GM18861 (cell line): ENCODE results near the gene ASCL5.

Source experiments
- ATAC-seq: cut with Tn5 transposase; IDR thresholded peaks from one replicate; pipeline ENCODE4 v1.9.1; 2021; ENCODE audit not compliant: unreplicated experiment

Gene ASCL5

DNA sequence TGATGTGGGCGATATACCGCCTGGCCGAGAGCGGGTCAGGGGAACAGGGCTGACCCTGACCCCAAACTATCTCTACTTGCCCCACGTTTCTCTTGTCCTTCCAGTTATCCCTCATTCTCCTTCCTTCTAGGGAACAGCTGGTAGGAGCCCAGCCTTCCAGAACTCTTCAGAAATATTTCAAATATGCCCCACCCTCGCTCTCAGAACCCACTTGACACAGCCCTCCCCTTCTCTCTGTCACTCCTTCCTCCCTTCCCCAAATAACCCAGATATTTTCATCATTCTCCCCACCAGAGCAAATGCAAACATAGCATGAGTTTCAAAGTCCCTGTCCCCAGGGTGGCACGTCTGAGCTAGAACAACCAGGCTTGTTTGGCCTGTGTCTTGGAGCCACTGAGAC, 15.8 kb downstream of the ASCL5 start:
- no peak for ATAC-seq

DNA sequence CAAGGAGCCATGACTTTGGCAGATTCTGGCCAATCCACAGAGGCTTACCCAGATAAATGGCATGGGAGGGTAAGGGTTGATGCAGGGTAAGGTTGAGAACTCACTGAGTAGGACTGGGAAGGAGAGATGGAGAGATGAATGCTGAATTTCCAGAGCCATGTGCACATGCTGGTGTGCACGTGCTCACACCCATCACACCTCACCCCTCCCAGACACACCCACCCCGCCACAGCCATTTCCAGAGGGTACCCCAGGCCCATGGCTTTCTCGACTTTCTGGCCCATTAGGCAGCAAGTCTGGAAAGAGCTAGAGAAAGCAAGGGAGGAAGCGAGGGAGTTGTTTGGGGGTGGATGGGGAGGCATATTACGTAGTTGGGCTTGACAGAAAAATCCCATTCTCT, 16.4 kb downstream of the ASCL5 start:
- no peak for ATAC-seq

DNA sequence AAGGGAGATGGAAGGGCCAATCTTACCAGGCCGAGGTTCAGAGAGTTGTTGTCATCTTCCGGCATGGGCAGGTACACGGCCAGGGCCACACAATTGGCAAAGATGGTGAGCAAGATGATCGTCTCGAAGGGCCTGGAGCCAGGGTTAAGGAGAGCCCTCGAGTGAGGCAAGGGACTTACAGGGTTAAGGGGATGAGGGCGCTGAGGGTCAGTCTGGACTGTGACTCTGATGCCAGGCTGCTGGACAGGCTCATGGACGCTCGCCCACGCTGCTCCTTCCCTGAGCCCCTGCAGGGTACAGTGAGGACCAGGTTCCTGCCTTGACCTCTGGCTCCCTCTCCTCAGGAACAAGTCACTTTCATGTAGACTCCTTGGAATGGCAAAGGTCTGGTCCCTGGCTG, 16.8 kb downstream of the ASCL5 start:
- no peak for ATAC-seq

DNA sequence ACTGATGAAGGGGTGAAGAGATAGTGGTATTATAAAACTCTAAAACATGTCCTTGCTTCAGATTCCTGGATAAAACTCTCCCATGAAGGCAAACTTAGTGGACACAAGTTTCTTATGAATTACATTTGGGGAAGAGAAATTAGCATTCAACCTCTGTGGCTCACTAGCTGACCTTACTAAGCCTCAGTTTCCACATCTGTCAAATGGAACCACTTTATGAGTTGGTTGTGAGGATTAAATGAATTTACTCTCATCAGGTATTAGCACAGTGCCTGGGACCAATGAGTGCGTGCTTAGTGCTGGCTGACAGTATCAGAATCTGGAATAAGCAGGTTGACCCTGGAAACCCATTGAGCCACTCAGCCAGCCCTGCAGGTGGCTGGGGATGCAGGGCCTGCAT, 17.3 kb downstream of the ASCL5 start:
- ATAC-seq, result no peak

DNA sequence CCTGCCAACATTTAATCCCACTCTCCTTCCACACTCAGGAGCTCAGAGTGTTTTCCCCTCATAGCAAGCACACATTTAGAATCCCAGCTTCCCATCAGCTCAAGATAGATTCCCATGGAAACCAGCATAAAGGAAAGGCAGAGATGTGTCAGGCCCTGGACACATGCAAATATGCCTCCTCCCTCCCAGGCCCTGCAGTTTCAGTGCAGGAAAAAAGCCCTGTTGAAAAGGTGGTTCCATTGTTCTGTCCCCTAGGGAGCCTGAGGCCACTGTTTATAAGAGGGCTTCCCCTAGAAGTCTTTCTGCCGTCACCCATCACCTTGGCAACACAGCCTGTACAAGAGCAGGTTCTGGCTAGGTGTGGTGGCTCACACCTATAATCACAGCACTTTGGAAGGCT, 18.4 kb downstream of the ASCL5 start:
- ATAC-seq, result no peak

DNA sequence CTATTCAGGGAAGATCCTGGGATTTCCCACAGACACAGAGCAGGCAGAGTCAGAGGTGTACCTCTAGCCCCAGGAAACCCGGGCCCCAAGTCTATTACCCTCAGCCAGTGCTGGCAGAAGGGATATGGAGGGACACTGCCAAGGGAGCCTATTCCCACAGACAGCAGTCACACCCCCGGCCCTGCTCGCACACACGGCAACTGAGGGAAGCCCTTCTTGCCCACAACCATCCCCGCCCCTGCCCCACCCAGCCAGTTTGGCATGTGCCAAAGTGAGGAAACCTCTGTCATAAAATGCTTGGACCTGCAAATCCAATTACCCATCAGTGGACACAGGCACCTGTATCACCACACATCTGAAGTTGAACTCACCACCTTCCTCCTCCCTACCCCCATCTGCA, 21.3 kb downstream of the ASCL5 start:
- ATAC-seq, result no peak

DNA sequence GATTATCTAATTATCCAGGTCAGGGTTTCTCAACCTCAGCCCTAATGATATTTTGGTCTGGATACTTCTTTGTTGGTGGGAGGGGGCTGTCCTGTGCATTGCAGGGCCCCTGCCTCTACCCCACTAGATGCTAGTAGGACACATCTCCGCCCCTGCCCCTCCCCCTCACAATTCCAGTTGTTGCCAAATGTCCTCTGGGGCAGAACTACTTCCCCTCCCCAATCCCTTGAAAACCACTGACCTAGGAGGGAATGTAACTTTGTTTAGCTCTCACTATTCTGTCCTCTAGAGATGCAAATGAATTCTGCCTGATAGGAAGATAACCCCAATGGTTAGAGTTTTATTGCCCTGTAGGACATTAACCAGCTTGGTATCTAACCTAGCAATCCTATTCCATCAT, 22.8 kb downstream of the ASCL5 start:
- ATAC-seq, result no peak

DNA sequence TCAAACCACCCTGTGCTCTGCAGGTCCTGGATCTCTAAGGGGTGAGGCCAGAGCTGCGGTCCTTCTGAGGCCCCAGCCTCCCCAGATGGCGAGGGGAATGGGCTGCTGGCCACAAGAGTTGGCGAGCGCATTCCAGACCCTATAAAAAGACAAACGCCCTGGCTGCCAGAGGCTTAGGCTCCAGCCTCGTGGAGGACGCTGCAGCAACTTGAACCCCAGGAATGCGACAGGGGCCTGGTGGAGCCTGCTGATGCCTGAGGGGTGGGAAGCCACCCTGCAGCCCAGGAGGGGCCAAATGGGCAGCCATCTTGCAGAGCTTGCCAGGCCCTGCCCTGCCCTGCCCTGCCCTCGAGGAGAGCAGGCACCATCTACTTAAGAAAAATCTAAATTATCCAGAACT, 23.3 kb downstream of the ASCL5 start:
- no peak for ATAC-seq

DNA sequence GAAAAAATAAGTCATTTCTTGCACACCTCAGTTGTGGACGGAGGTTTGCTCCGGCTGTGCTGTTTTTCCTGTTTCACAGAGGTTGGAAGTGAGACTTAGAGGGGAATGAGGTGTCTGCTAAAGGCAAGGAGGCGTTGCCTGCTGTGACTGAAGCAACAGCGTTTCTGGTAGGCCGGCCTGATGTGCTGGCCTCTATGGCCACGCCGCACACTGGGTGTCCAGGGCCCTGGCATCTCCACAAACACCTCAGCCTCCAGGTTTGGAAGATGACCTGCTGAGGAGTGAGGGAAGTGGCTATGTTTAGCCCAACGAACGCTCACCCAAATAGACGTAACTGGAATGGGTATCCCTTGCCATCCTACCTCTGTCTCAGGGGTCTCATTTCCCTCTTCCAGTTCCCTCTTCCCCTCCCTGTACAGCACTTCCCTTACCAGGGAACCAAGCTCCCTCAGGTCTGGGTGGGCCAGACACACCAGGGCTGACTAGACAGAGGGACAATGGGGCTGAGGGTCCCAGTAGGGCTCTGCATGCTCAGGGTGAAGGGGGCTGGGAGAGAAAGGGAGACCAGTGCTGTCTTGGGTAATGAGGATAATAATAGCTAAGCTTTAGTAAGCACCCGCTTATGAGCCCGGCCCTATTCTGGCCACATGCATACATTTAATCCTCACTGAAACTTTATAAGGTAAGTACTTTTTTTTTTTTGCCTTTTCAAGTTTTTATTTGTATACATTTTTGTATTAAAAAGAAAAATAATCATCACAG, 26.6 kb downstream of the ASCL5 start:
- ATAC-seq, result no peak

DNA sequence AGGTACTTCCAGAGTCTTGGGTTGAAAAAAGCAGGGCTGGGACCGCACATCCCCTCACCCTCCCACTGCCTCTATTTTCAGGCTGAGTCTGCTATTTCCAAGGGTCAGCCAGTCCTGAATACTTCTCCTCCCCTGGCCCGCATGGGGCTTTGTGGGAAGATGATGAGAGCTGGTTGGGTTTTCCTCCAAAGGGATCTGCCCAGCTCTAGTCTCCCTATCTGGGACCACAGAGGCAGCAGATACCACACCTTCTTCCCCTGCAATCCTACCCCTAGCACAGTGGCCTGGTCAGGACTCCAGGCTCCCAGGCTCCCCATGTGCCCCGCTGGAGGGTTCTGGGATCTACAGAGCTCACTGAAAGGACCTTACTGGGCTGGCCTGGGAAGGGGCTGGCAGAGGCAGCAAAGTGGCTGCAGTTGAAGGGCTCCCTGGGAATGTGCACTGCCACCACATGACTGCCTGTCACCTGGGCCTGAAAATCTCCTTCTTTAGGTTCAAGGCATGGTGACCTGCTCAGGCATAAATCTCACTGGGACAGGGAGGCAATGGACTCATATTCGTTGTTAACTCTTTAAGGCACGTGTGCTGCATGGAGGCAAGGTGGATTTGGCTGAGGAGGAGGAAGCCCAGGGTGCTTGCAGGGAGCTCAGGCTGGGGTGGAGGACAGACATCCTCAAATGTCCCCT, 27.8 kb downstream of the ASCL5 start:
- ATAC-seq, result no peak

DNA sequence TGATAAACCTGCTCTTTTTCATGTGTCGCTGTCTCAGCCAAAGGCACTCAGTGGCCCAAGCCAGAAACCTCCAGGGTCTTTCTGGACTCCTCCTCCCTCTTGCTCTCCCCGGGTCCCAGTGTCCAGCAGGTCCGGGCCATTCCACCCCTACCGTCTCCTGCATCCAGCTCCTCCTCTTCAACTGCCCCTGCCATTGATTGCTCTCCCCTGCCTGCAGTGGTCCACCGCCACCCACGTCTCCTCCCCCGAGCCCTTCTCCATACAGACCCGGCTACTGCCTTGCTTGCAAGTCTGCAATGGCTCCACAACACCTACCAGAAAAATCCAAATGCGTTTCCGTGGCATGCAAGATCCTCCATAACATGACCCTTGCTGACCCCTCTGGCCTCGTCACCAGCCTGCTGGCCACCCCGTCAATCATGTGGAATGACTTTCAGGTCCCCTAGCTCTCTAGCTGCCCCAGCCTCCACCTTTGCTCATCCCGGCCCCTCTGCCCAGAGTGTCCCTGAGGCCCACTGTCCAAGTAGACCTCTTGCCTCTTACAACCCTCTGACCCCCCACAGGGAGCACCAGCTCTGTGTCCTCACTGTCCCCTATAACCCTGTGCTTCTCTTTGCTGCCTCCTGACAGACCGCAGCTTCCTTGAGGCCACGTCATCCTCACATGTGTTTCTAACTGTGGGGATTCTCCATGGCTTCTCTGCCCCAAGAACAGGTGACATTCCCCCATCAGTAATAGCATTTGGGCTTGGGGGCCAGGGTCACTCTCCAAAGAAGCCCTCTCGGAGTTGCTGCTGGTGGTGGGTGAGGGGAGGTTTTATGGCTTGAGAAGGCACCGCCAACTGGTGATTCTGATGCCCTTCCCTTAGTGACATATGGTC, 29.8 kb downstream of the ASCL5 start:
- ATAC-seq, result no peak

DNA sequence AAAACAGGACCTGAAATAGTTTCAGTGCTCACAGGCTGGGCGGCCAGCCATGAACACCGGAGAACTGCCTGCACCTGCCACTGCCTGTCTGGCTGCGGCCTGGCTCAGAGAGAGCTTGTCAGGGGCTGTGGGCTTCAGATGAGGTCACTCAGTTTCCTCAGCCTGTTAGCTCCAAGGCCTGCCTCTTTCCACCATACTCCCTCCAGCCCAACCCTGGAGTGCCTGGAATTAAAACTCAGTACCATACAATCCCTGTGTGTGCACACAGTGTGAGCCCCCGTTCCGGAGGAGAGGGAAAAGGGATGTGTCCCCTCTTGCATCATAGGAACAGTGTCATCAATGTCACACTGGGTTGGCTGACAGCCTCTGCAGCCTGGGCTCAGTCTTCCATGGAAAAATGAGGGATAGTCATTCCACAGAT, 30.9 kb downstream of the ASCL5 start:
- no peak for ATAC-seq

DNA sequence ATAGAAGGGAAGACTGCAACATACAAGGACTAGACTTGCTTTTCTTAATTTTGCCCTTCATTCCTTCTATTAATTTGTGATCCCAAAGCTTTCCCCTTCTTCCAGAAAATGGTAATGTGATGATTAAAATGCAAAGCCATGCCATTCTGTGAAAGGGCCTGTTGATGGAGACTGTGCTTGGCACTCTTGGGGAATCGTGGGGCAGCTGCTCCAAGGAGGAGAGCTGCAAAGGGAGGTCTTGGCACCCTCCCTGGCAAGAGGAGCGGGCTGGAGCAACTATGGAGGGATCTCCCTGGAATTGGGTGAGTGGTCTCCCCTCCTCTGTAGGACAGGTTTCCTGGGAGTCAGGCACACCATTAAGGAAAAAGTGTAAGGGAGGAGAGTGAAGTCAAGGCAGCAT, 31.4 kb downstream of the ASCL5 start:
- no peak for ATAC-seq

DNA sequence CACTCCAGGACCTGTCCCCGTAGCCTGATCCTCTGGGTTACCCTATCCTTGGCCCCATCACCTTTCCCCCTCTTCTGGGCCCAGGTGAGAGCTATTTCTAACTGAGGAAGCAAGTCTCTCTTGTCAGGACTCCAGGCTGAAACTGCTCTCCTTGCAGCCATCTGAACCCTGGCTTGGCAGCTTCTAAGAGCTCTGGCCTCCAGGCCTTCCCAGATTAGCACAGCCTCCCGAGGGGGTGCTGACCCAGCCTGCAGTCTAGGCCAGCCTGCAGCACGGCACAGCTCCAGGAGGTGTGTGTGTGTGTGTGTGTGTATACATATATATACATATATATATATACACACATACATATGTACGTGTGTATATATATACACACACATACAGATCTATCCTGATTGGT, 32.2 kb downstream of the ASCL5 start:
- ATAC-seq, result no peak

DNA sequence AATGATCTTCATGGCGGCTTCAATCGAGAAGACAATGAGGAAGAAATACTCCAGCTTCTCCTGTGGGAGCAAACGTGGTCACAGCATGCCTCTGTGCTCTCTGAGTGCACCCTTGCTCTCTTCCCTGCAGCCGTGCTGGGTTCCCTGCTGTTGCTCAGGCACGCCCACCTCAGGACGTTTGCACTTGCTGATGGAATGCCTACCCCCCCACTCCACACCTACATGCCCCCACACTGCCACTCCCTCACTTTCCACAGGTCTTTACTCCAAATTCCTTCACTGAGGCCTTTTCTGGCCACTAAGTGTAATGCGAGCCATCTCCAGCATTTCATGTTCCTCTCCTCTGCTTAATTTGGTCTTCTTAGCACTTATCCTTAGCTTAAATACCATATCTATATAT, 33.0 kb downstream of the ASCL5 start:
- ATAC-seq, result no peak

DNA sequence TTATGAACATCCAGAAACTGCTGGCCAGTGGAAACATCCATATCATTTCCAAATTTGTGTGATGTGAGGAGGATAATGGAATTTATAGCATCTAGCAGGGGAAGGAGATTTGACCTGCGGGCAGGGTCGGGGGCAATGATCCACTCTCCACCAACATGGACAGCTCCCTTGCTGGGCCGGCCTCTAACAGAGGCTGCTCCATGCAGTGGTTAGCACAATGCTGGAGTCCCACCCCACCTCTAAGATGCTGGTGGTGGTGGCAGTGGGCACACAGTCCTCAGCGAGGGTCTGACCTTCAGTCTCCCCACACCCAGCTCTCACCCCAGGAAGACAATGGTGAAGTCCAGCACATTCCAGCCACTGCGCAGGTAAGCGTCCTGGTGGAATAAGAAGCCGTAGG, 33.4 kb downstream of the ASCL5 start:
- no peak for ATAC-seq

DNA sequence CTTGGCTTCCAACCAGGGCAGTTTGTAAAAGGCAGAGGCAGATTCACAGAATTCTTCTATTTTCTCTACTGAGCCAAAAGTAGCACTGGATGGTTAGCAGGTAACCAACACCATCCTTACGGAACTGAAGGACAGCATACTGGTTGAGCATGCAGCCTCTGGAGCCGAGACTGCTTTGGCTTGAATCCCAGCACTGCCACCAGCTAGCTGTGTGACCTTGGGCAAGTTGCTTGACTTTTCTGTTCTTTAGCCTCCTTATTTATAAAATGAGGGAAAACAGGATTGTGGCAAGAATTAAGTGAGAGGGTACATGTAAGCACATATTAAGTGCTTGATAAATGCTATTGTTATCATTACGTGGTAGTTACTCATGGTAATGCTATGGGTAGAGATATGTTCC, 34.2 kb downstream of the ASCL5 start:
- ATAC-seq, result no peak

DNA sequence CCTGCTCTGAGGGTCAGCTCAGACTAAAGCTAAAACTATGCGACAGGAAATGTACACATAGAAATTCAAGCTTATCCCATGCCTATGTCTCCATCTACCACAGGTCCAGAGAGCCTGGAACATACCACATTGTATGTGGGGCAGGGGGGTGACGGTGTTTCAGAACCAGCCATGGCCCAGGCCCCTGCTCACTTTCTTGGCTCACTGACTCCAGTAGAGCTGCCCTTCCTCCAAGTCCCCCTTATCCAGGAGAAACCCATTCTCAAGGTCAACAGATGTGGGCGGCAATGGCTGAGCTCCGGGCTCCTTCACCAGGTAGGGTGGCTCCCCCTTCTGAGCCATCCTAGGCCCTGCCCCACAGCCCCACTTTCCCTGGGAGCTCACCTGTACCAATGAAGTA, 35.7 kb downstream of the ASCL5 start:
- ATAC-seq, result no peak

DNA sequence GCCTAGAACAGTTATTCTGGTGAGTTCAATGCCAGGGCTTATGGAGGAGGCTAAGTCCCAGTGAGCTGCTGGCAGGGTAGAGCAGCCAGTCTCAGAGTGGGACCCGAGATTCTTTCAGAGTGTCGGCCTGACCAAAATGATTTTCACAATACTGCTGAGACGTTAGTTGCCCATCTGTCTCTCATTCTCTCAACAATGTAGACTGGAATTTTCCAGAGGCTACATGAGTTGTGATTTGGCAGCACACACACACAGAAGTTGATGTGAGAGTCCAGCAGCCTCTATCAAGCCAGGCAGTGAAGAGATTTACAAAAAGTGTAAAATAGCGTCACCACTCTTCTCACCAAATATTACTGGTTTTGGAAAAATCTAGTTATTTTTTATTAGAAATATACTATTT, 36.4 kb downstream of the ASCL5 start:
- no peak for ATAC-seq

DNA sequence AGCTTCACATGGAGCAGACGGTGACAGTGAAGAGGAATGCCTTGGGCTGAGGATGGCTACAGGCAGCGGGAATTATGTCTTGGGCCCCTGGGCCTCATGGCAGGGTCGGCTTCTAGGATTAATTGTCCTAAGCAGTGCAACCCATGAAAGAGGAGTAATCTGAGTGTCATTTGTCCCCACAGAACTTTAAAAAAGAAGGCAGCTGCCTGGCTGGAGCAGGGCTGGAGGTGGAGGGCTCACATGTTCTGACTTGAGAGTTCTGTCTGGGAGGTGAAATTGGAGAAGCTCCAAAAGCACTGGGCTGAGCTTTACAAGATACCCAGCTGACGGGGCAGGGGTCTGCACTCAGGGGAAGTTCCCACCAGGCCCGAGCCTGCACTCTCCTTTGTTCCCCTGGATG, 37.4 kb downstream of the ASCL5 start:
- ATAC-seq, result no peak

DNA sequence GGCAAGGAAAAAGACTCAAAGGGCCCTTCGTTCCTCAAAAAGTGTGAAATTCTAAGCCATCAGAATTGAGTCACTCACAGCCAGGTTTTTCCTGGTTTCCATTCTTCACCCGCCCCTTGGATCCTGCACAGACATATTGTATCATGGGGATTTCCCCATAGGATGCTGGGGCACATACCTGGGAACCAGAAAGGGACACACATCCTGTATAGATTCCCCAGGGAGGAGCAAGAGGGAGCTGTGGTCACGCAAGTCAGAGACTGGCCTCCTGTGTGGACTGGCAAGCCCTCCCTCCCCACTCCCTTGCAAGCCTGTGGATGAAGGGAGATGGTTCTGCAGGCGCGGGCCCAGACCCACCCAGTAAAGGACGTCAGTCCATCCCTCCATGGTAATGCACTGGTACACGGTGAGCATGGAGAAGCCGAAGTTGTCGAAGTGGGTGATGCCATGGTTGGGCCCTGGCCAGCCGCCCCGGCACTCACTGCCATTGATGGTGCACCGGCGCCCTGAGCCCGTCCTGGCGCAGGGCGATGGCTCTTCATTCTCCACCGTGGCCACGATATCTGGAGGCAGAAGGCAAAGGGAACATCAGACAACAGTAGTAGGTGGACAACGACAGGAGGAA, 38.0 kb downstream of the ASCL5 start:
- ATAC-seq, result no peak
